Stromal cell of bone marrow (primary cell): Measurements from ENCODE around the gene LYZL4.
A peak's percentile ranks its signal among the peaks of the same experiment; 100 is the strongest.

ENCODE experiments used
- DNase-seq: peaks from one replicate; pipeline ENCODE4 v3.0.0-alpha.2; 2012; ENCODE audit warnings: low read depth

Gene LYZL4

GRCh38 chr3:42425736-42426407, 15.5 kb upstream of the LYZL4 start:
- DNase-seq = no peak

- no peak for DNase-seq
Observed at GRCh38 chr3:42424911-42425310, 14.5 kb upstream of the LYZL4 start.

- no peak for DNase-seq
Observed at GRCh38 chr3:42421818-42422796, 11.7 kb upstream of the LYZL4 start.

GRCh38 chr3:42419563-42419962, 9.2 kb upstream of the LYZL4 start:
- DNase-seq = no peak

- no peak for DNase-seq
Observed at GRCh38 chr3:42412526-42413155, 2.2 kb upstream of the LYZL4 start.

- no peak for DNase-seq
Observed at GRCh38 chr3:42411429-42411828, 1.0 kb upstream of the LYZL4 start.

GRCh38 chr3:42408156-42408555, 2.3 kb downstream of the LYZL4 start:
- DNase-seq = no peak

- no peak for DNase-seq
Observed at GRCh38 chr3:42406727-42407450, 3.5 kb downstream of the LYZL4 start.

- DNase-seq = no peak
Observed at GRCh38 chr3:42405857-42406256, 4.6 kb downstream of the LYZL4 start.

- DNase-seq = no peak
Observed at GRCh38 chr3:42403737-42404136, 6.7 kb downstream of the LYZL4 start.

- no peak for DNase-seq
Observed at GRCh38 chr3:42402394-42403096, 7.9 kb downstream of the LYZL4 start.

GRCh38 chr3:42398080-42398479, 12.3 kb downstream of the LYZL4 start:
- DNase-seq = no peak

- no peak for DNase-seq
Observed at GRCh38 chr3:42397644-42398043, 12.8 kb downstream of the LYZL4 start.

- DNase-seq = no peak
Observed at GRCh38 chr3:42394579-42395288, 15.7 kb downstream of the LYZL4 start.

- no peak for DNase-seq
Observed at GRCh38 chr3:42387802-42388651, 22.4 kb downstream of the LYZL4 start.

GRCh38 chr3:42381551-42382082, 28.8 kb downstream of the LYZL4 start:
- no peak for DNase-seq

GRCh38 chr3:42377681-42378080, 32.7 kb downstream of the LYZL4 start:
- no peak for DNase-seq

GRCh38 chr3:42376344-42376798, 34.0 kb downstream of the LYZL4 start:
- DNase-seq = peak; percentile 69

GRCh38 chr3:42375121-42375800, 35.1 kb downstream of the LYZL4 start:
- no peak for DNase-seq
